ENCODE data around the gene KCNJ10. TPM values are rescaled to one million over a fixed set of nuclear protein-coding genes. Genes with fewer than 3 reads are reported as not detected.

Gene KCNJ10
- total RNA-seq, 1 experiment from 2014 or later, result 0.08 TPM

GRCh38 chr1:160103658-160104408 is 33.9 kb upstream of the KCNJ10 start:
- no peaks in the 10 kb centered on the region; the same call in none of the 2 replicates for H3K4me1 ChIP-seq (ENCODE audit: control insufficient read depth, insufficient read depth, low read length)
- ChIA-PET CTCF (interaction anchor here (0.8 to 1.2 kb wide), 2 partner anchors 116 to 273 kb away, joined by 3 to 5 read pairs; no protein-coding TSS in a partner anchor), POLR2A (interaction anchor here (0.5 kb wide), 1 partner anchor 182 kb away, joined by 3 read pairs; no protein-coding TSS in a partner anchor)
- H3K27ac ChIP-seq (ENCODE audit: low read length), result no peak overlapping the region
- intact Hi-C loops (cut with micrococcal nuclease; ENCODE audit: unreplicated experiment), result loop anchor here (10.0 kb wide), 1 partner anchor 91 kb away; the partner anchor contains the start of gene CASQ1
- ATAC-seq, result no peak
- no peak overlapping the region for H3K4me3 ChIP-seq (ENCODE audit: low read depth in 2 of 2, low read length in 2 of 2)
- no peak for DNase-seq (ENCODE audit: low read depth, low spot score)
- BruUV-seq (replicated peaks), result no TSS peak
- in situ Hi-C loops (cut with HindIII; ENCODE audit: low pct_unique_long_range_greater_than_20kb, low sequenced_read_pairs), result no loop called here
- no peaks in the 10 kb centered on the region for H3K9me3 ChIP-seq (ENCODE audit: control insufficient read depth, insufficient read depth, low read depth, low read length)
- H3K36me3 ChIP-seq (ENCODE audit: control insufficient read depth, insufficient read depth, low read length), result no peaks in the 10 kb centered on the region
- H3K27me3 ChIP-seq (ENCODE audit: control insufficient read depth, insufficient read depth, low read length), result no peaks in the 10 kb centered on the region
- TF ChIP-seq POLR2AphosphoS5 (IDR thresholded peaks at IDR 0.05; ENCODE audit: low read depth, low read length) (no peak), TCF7L2 (IDR thresholded peaks at IDR 0.05; ENCODE audit: low read depth, low read length) (no peak), SIN3A (IDR thresholded peaks at IDR 0.05; ENCODE audit: borderline replicate concordance, insufficient read depth, low read depth, low read length) (no peak)
- TF ChIP-seq, protein P1, sequence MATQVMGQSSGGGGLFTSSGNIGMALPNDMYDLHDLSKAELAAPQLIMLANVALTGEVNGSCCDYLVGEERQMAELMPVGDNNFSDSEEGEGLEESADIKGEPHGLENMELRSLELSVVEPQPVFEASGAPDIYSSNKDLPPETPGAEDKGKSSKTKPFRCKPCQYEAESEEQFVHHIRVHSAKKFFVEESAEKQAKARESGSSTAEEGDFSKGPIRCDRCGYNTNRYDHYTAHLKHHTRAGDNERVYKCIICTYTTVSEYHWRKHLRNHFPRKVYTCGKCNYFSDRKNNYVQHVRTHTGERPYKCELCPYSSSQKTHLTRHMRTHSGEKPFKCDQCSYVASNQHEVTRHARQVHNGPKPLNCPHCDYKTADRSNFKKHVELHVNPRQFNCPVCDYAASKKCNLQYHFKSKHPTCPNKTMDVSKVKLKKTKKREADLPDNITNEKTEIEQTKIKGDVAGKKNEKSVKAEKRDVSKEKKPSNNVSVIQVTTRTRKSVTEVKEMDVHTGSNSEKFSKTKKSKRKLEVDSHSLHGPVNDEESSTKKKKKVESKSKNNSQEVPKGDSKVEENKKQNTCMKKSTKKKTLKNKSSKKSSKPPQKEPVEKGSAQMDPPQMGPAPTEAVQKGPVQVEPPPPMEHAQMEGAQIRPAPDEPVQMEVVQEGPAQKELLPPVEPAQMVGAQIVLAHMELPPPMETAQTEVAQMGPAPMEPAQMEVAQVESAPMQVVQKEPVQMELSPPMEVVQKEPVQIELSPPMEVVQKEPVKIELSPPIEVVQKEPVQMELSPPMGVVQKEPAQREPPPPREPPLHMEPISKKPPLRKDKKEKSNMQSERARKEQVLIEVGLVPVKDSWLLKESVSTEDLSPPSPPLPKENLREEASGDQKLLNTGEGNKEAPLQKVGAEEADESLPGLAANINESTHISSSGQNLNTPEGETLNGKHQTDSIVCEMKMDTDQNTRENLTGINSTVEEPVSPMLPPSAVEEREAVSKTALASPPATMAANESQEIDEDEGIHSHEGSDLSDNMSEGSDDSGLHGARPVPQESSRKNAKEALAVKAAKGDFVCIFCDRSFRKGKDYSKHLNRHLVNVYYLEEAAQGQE (IDR thresholded peaks at IDR 0.05; ENCODE audit: insufficient read depth in 1 of 2, low read depth in 2 of 2, low read length in 1 of 2), result no peak
- TF ChIP-seq, protein P2, sequence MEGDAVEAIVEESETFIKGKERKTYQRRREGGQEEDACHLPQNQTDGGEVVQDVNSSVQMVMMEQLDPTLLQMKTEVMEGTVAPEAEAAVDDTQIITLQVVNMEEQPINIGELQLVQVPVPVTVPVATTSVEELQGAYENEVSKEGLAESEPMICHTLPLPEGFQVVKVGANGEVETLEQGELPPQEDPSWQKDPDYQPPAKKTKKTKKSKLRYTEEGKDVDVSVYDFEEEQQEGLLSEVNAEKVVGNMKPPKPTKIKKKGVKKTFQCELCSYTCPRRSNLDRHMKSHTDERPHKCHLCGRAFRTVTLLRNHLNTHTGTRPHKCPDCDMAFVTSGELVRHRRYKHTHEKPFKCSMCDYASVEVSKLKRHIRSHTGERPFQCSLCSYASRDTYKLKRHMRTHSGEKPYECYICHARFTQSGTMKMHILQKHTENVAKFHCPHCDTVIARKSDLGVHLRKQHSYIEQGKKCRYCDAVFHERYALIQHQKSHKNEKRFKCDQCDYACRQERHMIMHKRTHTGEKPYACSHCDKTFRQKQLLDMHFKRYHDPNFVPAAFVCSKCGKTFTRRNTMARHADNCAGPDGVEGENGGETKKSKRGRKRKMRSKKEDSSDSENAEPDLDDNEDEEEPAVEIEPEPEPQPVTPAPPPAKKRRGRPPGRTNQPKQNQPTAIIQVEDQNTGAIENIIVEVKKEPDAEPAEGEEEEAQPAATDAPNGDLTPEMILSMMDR (IDR thresholded peaks at IDR 0.05), result no peak

DNA sequence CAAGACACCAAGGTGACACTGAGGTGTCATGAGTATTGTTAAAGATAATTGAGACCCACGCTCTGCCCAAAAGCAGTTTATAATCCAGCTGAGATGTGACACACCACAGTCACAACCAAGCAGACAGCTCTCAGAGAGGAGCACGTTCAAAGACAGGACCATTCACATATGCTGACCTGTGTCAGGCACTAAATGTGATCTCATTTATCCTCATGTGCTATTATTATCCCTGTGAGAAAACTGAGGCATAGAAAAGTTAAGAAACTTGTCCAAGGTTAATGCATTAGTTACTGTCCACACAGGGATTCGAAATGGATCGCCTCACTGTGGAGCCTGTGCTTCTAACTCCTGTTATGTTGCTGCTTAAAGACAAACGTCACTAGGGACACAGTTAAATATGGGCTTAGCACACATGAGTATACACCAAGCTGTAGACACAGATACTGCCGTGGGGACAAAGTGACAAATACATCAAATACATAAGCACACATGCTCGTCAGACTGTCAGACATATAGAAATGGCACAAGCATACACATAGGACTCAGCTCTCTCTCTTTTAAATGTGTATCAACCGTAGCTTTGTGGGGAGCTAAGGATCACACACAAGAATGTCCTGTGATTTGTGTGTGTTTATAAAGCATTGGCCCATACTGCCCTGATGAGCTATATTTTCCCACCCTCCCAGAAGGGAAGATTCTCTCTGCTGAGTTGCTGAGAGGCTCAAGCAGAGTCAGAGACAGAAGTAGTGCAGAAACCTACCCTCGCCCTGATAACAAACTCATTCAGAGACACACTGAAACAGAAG is 32.0 kb upstream of the KCNJ10 start:
- ChIA-PET POLR2A (no interaction called here), CTCF (interaction anchor here (0.6 to 2.4 kb wide), 7 partner anchors 37 to 190 kb away, joined by 3 to 18 read pairs (median 5); partner anchors contain the start of gene CASQ1)
- H3K9me3 ChIP-seq (ENCODE audit: control insufficient read depth, insufficient read depth, low read depth, low read length), result no peaks in the 10 kb centered on the region
- no TSS peak for BruUV-seq (replicated peaks)
- TF ChIP-seq SIN3A (IDR thresholded peaks at IDR 0.05; ENCODE audit: borderline replicate concordance, insufficient read depth, low read depth, low read length) (no peak), TCF7L2 (IDR thresholded peaks at IDR 0.05; ENCODE audit: low read depth, low read length) (no peak), POLR2AphosphoS5 (IDR thresholded peaks at IDR 0.05; ENCODE audit: low read depth, low read length) (no peak)
- TF ChIP-seq, protein P1 (IDR thresholded peaks at IDR 0.05; ENCODE audit: insufficient read depth in 1 of 2, low read depth in 2 of 2, low read length in 1 of 2), result no peak
- TF ChIP-seq, protein P2 (IDR thresholded peaks at IDR 0.05), result no peak
- intact Hi-C loops (cut with micrococcal nuclease; ENCODE audit: unreplicated experiment), result loop anchor here (1.0 to 10.0 kb wide), 4 partner anchors 93 to 275 kb away; partner anchors contain the start of gene CASQ1
- H3K36me3 ChIP-seq (ENCODE audit: control insufficient read depth, insufficient read depth, low read length), result no peaks in the 10 kb centered on the region; the same call in 1 of the 2 replicates
- in situ Hi-C loops (cut with HindIII; ENCODE audit: low pct_unique_long_range_greater_than_20kb, low sequenced_read_pairs), result no loop called here
- H3K27me3 ChIP-seq (ENCODE audit: control insufficient read depth, insufficient read depth, low read length), result no peaks in the 10 kb centered on the region
- DNase-seq (ENCODE audit: low read depth, low spot score), result no peak
- no peak overlapping the region for H3K4me3 ChIP-seq (ENCODE audit: low read depth in 2 of 2, low read length in 2 of 2)
- no peak overlapping the region for H3K27ac ChIP-seq (ENCODE audit: low read length)
- peaks cover 3% of the 10 kb centered on the region; the same call in 1 of the 2 replicates for H3K4me1 ChIP-seq (ENCODE audit: control insufficient read depth, insufficient read depth, low read length)
- no peak for ATAC-seq
